Stimulated activated CD8-positive, alpha-beta memory T cell treated with anti-CD3 and anti-CD28 coated beads, Interleukin-7, amount 100 ng/mL, for 48 hours (primary cell): ENCODE data around the gene ERG28.

Source experiments
- DNase-seq, 2 donors: peaks; one replicate each; pipeline ENCODE4 v3.0.0-alpha.2; 2020; ENCODE audit warnings: low read depth in 1 of 2; ENCODE audit errors: extremely low read depth in 1 of 2

ERG28 gene

GRCh38 chr14:75660238-75660629 lies 442 bp downstream of the ERG28 start:
- no peak for DNase-seq

GRCh38 chr14:75658957-75659356 lies 1.7 kb downstream of the ERG28 start:
- DNase-seq: no peak

GRCh38 chr14:75657331-75657730 lies 3.3 kb downstream of the ERG28 start:
- DNase-seq: no peak

GRCh38 chr14:75655235-75655634 lies 5.4 kb downstream of the ERG28 start:
- no peak for DNase-seq

GRCh38 chr14:75654127-75654732 lies 6.4 kb downstream of the ERG28 start:
- DNase-seq: peak; percentile 44 to 63

GRCh38 chr14:75653563-75653962 lies 7.1 kb downstream of the ERG28 start:
- DNase-seq: no peak

GRCh38 chr14:75650253-75651058 lies 10.2 kb downstream of the ERG28 start:
- no peak for DNase-seq

GRCh38 chr14:75649773-75650172 lies 10.9 kb downstream of the ERG28 start:
- no peak for DNase-seq

GRCh38 chr14:75649337-75649736 lies 11.3 kb downstream of the ERG28 start:
- DNase-seq: no peak

GRCh38 chr14:75648066-75648838 lies 12.4 kb downstream of the ERG28 start:
- no peak for DNase-seq

- no peak for DNase-seq
Observed at GRCh38 chr14:75647640-75648039, 13.0 kb downstream of the ERG28 start.

GRCh38 chr14:75646762-75647161 lies 13.9 kb downstream of the ERG28 start:
- DNase-seq: no peak

- no peak for DNase-seq
Observed at GRCh38 chr14:75645056-75645455, 15.6 kb downstream of the ERG28 start.

GRCh38 chr14:75643985-75644384 lies 16.7 kb downstream of the ERG28 start:
- DNase-seq: no peak

GRCh38 chr14:75640876-75641275 lies 19.8 kb downstream of the ERG28 start:
- no peak for DNase-seq

- DNase-seq: no peak
Observed at GRCh38 chr14:75636100-75636692, 24.5 kb downstream of the ERG28 start.

- DNase-seq: no peak
Observed at GRCh38 chr14:75634848-75635247, 25.8 kb downstream of the ERG28 start.

GRCh38 chr14:75631453-75631831 lies 29.2 kb downstream of the ERG28 start:
- DNase-seq: no peak

GRCh38 chr14:75630695-75631452 lies 29.8 kb downstream of the ERG28 start:
- no peak for DNase-seq

- DNase-seq: no peak
Observed at GRCh38 chr14:75628816-75629215, 31.9 kb downstream of the ERG28 start.

- no peak for DNase-seq
Observed at GRCh38 chr14:75627406-75627805, 33.3 kb downstream of the ERG28 start.
